ENCODE data around the gene FLRT1. TPM values are rescaled to one million over a fixed set of nuclear protein-coding genes. Genes with fewer than 3 reads are reported as not detected.

The FLRT1 gene
- total RNA-seq, 1 donor from 2014 or later: 3.7 TPM

DNA sequence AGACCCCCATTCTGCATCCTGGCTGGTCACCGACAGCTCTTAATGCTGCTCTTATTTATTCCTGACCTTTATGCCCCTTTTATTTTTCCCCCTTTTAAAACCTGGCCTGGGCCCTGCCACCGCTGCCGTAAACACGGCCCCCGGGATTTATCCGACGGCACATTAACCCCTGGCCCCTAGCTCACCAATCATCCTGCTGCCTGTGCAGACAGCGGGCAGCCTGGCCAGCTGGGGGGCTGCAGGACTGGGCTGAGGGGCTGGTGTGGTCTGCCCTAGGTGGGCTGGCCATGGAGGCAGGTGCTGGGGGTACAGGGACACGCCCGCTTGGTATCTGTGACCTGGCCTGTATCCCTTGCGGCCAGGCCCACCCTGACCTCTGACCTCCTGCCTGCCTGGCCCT, 21.4 kb upstream of the FLRT1 start:
- no peaks in the 10 kb centered on the region for H3K36me3 Mint-ChIP-seq (ENCODE audit: unreplicated experiment)
- H3K27ac Mint-ChIP-seq (ENCODE audit: unreplicated experiment): no peak overlapping the region
- no peak overlapping the region for H3K4me3 Mint-ChIP-seq (ENCODE audit: unreplicated experiment)
- no peaks in the 10 kb centered on the region for H3K9me3 Mint-ChIP-seq (ENCODE audit: unreplicated experiment)
- TF ChIP-seq, protein P1, sequence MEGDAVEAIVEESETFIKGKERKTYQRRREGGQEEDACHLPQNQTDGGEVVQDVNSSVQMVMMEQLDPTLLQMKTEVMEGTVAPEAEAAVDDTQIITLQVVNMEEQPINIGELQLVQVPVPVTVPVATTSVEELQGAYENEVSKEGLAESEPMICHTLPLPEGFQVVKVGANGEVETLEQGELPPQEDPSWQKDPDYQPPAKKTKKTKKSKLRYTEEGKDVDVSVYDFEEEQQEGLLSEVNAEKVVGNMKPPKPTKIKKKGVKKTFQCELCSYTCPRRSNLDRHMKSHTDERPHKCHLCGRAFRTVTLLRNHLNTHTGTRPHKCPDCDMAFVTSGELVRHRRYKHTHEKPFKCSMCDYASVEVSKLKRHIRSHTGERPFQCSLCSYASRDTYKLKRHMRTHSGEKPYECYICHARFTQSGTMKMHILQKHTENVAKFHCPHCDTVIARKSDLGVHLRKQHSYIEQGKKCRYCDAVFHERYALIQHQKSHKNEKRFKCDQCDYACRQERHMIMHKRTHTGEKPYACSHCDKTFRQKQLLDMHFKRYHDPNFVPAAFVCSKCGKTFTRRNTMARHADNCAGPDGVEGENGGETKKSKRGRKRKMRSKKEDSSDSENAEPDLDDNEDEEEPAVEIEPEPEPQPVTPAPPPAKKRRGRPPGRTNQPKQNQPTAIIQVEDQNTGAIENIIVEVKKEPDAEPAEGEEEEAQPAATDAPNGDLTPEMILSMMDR (IDR thresholded peaks at IDR 0.05; ENCODE audit: partially characterized antibody, unreplicated experiment): no peak
- peaks cover 4% of the 10 kb centered on the region for H3K4me1 Mint-ChIP-seq (ENCODE audit: low read depth, unreplicated experiment)
- peaks cover 6% of the 10 kb centered on the region for H3K27me3 Mint-ChIP-seq (ENCODE audit: unreplicated experiment)
- DNase-seq: no peak

DNA sequence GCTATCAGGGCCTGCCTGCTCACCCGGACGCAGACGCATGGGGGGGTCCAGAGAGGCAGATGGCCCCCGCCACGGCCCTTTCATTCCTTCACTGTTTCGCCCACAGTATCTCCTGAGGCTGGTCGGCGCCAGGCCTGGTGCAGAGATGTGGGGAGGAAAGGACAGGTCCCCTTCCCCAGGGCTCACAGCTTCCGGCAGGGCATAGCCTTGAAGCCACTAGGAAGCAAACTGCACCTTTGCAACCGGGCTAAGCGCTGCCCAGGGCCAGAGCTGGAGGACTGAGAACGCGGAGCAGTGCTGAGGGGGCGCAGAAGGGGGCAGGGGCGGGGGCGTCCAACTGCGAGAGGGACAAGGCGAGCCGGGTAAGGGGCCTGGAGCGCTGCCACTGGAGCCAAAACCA, 20.2 kb upstream of the FLRT1 start:
- no peak overlapping the region for H3K27ac Mint-ChIP-seq (ENCODE audit: unreplicated experiment)
- no peaks in the 10 kb centered on the region for H3K36me3 Mint-ChIP-seq (ENCODE audit: unreplicated experiment)
- TF ChIP-seq, protein P1 (IDR thresholded peaks at IDR 0.05; ENCODE audit: partially characterized antibody, unreplicated experiment): no peak
- no peaks in the 10 kb centered on the region for H3K9me3 Mint-ChIP-seq (ENCODE audit: unreplicated experiment)
- H3K4me1 Mint-ChIP-seq (ENCODE audit: low read depth, unreplicated experiment): peaks cover 4% of the 10 kb centered on the region
- DNase-seq: no peak
- H3K27me3 Mint-ChIP-seq (ENCODE audit: unreplicated experiment): peaks cover 10% of the 10 kb centered on the region
- no peak overlapping the region for H3K4me3 Mint-ChIP-seq (ENCODE audit: unreplicated experiment)

DNA sequence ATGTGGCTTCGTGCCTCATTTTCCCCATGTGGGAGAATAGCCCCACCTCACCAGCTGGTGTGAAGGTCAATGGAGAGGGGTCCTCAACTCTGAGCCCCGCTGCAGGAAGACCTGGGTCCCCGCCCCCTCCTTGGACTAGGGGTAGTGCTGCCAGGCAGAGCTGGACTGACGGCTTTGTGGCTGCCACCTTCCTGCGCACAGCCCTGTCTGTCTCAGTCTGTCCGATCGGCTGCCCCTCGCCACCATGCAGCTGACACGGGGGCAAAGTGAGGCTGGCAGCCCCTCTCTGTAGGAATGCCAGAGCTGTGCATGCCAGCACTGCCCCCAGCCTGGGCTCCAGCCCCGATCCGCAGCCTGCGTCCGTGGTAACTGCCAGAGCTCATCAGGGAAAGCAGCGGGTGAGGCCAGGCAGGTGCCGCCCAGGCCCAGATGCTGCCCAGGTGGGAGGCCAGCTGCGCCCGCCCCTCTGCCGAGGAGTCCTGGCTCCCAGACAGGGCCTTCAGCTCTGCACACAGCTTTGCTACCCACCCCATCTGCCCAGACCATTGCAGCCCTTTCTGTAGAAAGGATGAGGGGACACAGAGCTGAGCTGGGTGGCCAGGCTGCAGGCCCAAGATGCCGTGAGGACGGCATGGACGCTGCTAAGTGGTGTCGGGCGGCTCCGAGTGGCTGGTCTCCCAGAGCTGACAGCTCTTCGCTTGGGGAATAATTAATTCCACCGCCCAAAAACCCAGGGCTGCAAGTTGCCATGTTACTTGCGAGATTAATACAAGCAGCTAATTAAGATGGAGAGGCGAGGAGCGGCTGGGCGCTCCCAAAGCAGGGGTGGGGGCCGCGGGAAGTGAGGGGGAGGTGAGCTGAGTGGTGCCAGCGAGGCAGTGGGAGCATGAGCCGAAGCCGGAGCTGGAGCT, 19.5 kb upstream of the FLRT1 start:
- peaks cover 8% of the 10 kb centered on the region for H3K27me3 Mint-ChIP-seq (ENCODE audit: unreplicated experiment)
- peaks cover 1% of the 10 kb centered on the region for H3K9me3 Mint-ChIP-seq (ENCODE audit: unreplicated experiment)
- H3K27ac Mint-ChIP-seq (ENCODE audit: unreplicated experiment): no peak overlapping the region
- H3K4me3 Mint-ChIP-seq (ENCODE audit: unreplicated experiment): no peak overlapping the region
- H3K4me1 Mint-ChIP-seq (ENCODE audit: low read depth, unreplicated experiment): peaks cover 4% of the 10 kb centered on the region
- no peak for DNase-seq
- no peaks in the 10 kb centered on the region for H3K36me3 Mint-ChIP-seq (ENCODE audit: unreplicated experiment)
- TF ChIP-seq, protein P1 (IDR thresholded peaks at IDR 0.05; ENCODE audit: partially characterized antibody, unreplicated experiment): no peak

DNA sequence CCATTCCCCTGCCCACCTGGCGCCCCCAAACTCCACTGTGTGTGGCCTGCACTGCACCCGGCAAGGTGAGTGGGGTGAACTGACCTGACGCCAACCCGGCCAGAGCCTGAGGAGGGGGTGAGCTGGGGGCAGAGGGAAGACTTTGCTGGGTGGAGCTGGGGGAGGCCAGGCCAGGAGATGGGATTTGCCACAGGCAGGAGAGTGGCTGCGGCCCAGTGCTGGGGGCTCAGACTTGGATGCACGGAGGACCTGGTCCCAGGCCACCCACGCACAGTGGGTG, 17.8 kb upstream of the FLRT1 start:
- no peak overlapping the region for H3K4me3 Mint-ChIP-seq (ENCODE audit: unreplicated experiment)
- no peak overlapping the region for H3K27ac Mint-ChIP-seq (ENCODE audit: unreplicated experiment)
- H3K36me3 Mint-ChIP-seq (ENCODE audit: unreplicated experiment): no peaks in the 10 kb centered on the region
- DNase-seq: no peak
- H3K27me3 Mint-ChIP-seq (ENCODE audit: unreplicated experiment): peaks cover 5% of the 10 kb centered on the region
- TF ChIP-seq, protein P1 (IDR thresholded peaks at IDR 0.05; ENCODE audit: partially characterized antibody, unreplicated experiment): no peak
- H3K9me3 Mint-ChIP-seq (ENCODE audit: unreplicated experiment): peaks cover 1% of the 10 kb centered on the region
- peaks cover 7% of the 10 kb centered on the region for H3K4me1 Mint-ChIP-seq (ENCODE audit: low read depth, unreplicated experiment)

DNA sequence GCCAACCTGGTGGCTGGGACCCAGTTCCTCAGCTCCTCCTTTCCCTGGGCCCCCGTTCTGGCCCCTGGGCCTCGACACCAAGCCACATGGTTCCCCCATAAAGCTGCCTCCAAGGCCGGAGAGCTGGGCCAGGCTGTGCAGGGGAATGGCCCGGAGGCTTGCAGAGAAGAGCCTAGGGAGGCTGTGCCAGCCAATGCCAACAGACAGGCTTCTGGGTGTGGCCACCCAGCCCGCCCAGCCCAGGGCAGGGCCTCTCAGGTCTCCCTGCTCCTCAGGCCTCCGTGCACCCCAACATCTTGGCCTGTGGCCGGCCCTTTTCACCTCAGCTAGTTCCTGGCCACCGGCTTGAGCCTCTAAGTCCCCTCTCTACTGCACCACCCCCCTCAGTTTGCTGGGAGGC, 17.4 kb upstream of the FLRT1 start:
- Mint-ChIP-seq H3K4me3 (ENCODE audit: unreplicated experiment) (no peak overlapping the region), H3K27me3 (ENCODE audit: unreplicated experiment) (peaks cover 6% of the 10 kb centered on the region)

More for the DNA sequence above, 17.4 kb upstream of the FLRT1 start:
- no peak for DNase-seq
- no peaks in the 10 kb centered on the region for H3K36me3 Mint-ChIP-seq (ENCODE audit: unreplicated experiment)
- H3K4me1 Mint-ChIP-seq (ENCODE audit: low read depth, unreplicated experiment): peaks cover 7% of the 10 kb centered on the region
- H3K9me3 Mint-ChIP-seq (ENCODE audit: unreplicated experiment): peaks cover 1% of the 10 kb centered on the region
- TF ChIP-seq, protein P1 (IDR thresholded peaks at IDR 0.05; ENCODE audit: partially characterized antibody, unreplicated experiment): no peak
- no peak overlapping the region for H3K27ac Mint-ChIP-seq (ENCODE audit: unreplicated experiment)

Measured in glutamatergic neuron (in vitro differentiated cells).